Measurements from ENCODE around the gene LRP8.

DNA sequence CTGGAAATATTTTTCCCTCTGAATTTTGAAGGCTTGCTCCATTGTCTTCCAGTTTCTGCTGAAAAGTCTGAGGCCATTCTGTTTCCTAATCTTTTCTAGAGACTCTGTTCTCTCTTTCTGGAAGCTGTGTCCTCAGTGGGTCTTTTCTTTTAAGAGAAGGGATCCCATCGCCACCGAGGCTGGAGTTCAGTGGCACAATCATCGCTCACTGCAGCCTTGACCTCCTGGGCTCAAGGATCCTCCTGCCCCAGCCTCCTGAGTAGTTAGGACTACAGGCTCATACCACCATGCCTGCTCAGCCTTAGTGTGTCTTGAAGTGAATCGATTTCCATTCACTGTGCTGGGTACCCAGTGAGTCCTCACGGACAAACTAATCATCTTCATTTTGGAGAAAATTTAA, 9.6 kb upstream of the LRP8 start:
- TF ChIP-seq KDM1A (IDR thresholded peaks at IDR 0.05) (no peak), ZNF764 (CRISPR knock-in tag; IDR thresholded peaks at IDR 0.05; ENCODE audit: low read depth) (no peak), MAFK (IDR thresholded peaks at IDR 0.05; ENCODE audit: low read length) (no peak), POLR2H (tag; IDR thresholded peaks at IDR 0.05; ENCODE audit: low read depth) (no peak), USF2 (CRISPR knock-in tag; IDR thresholded peaks at IDR 0.05) (no peak), FOXP1 (CRISPR knock-in tag; IDR thresholded peaks at IDR 0.05) (no peak), CTCF (IDR thresholded peaks at IDR 0.05 in 2 of 3, conservative IDR thresholded peaks at IDR 0.05 in 1 of 3; ENCODE audit: insufficient read depth in 2 of 3, low read depth in 1 of 3, low read length in 3 of 3) (no peak), NR2F6 (CRISPR knock-in tag; IDR thresholded peaks at IDR 0.05) (no peak), EHMT2 (IDR thresholded peaks at IDR 0.05) (no peak), SRF (CRISPR knock-in tag; IDR thresholded peaks at IDR 0.05) (no peak), EP300 (IDR thresholded peaks at IDR 0.05; ENCODE audit: low read length) (no peak), KLF16 (IDR thresholded peaks at IDR 0.05) (no peak), NUFIP1 (IDR thresholded peaks at IDR 0.05; ENCODE audit: partially characterized antibody) (no peak)
- TF ChIP-seq, protein P1, sequence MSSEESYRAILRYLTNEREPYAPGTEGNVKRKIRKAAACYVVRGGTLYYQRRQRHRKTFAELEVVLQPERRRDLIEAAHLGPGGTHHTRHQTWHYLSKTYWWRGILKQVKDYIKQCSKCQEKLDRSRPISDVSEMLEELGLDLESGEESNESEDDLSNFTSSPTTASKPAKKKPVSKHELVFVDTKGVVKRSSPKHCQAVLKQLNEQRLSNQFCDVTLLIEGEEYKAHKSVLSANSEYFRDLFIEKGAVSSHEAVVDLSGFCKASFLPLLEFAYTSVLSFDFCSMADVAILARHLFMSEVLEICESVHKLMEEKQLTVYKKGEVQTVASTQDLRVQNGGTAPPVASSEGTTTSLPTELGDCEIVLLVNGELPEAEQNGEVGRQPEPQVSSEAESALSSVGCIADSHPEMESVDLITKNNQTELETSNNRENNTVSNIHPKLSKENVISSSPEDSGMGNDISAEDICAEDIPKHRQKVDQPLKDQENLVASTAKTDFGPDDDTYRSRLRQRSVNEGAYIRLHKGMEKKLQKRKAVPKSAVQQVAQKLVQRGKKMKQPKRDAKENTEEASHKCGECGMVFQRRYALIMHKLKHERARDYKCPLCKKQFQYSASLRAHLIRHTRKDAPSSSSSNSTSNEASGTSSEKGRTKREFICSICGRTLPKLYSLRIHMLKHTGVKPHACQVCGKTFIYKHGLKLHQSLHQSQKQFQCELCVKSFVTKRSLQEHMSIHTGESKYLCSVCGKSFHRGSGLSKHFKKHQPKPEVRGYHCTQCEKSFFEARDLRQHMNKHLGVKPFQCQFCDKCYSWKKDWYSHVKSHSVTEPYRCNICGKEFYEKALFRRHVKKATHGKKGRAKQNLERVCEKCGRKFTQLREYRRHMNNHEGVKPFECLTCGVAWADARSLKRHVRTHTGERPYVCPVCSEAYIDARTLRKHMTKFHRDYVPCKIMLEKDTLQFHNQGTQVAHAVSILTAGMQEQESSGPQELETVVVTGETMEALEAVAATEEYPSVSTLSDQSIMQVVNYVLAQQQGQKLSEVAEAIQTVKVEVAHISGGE (CRISPR knock-in tag; IDR thresholded peaks at IDR 0.05): no peak

Data from K562 (cell line).